Uterus (tissue), 2 donors: ENCODE measurements around the gene SEC61A1.

Experiments
- POLR2A ChIP-seq, 2 donors: fragments of 450-650 bp; IDR thresholded peaks; one replicate each; pipeline ENCODE4 v1.6.1; 2016; ENCODE audit warnings: antibody characterized with exemption in 2 of 2, mild to moderate bottlenecking in 1 of 2, moderate library complexity in 1 of 2
- TF ChIP-seq, protein P1 (sequence below), 4 experiments: fragments of 200-600 bp in 2 of 4; fragments of 450-650 bp in 2 of 4; sonication (generic) in 2 of 4; IDR thresholded peaks; one replicate each; pipeline ENCODE4 v1.5.1; 2016 to 2019; ENCODE audit warnings: antibody characterized with exemption in 4 of 4, mild to moderate bottlenecking in 2 of 4, moderate library complexity in 1 of 4

DNA sequence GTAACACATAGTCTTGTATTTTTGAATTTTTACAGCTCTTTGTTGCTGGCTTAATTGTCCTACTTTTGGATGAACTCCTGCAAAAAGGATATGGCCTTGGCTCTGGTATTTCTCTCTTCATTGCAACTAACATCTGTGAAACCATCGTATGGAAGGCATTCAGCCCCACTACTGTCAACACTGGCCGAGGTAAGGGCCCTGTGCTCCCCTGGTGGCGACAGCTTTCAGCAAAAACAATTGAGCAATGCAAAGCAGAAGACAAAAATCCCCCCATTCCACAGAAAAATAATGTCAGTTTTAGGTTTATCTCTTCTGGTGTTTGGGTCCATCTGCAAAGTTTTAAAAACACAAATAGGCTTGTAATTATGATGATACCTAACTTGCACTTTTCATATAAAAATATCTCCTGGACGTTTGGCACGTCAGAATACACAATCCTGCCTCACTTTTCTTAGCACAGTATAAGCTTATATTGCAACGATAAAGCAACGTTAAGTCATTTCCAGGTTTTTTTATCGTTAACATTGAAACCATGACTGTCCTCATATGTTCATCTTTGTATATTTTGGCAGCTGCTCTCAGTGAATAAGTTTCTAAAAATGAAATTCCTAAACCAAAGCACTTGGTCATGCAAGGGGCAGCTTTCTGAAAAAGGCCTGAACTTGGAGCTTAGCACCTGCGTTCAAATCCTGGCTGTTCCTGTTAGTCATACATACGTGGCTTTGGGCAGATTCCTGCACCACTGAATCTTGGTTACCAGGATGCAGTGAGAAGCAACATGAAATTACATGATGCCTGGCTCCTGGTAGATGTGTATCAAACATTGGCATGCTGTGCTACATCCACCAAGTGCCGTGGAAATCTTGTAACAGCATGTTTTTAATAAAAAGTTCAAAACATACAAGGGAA is 8.5 kb downstream of the SEC61A1 start:
- TF ChIP-seq, protein P1, sequence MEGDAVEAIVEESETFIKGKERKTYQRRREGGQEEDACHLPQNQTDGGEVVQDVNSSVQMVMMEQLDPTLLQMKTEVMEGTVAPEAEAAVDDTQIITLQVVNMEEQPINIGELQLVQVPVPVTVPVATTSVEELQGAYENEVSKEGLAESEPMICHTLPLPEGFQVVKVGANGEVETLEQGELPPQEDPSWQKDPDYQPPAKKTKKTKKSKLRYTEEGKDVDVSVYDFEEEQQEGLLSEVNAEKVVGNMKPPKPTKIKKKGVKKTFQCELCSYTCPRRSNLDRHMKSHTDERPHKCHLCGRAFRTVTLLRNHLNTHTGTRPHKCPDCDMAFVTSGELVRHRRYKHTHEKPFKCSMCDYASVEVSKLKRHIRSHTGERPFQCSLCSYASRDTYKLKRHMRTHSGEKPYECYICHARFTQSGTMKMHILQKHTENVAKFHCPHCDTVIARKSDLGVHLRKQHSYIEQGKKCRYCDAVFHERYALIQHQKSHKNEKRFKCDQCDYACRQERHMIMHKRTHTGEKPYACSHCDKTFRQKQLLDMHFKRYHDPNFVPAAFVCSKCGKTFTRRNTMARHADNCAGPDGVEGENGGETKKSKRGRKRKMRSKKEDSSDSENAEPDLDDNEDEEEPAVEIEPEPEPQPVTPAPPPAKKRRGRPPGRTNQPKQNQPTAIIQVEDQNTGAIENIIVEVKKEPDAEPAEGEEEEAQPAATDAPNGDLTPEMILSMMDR (IDR thresholded peaks at IDR 0.05): no peak
- no peak for TF ChIP-seq POLR2A (IDR thresholded peaks at IDR 0.05)
